NCI-H748 (cell line): ENCODE results near the gene TEPSIN.

ENCODE experiments used
- DNase-seq: peaks from one replicate; lab custom pipeline; 2025; ENCODE audit not compliant: unreplicated experiment; lab: John Stamatoyannopoulos, UW

The TEPSIN gene

DNA sequence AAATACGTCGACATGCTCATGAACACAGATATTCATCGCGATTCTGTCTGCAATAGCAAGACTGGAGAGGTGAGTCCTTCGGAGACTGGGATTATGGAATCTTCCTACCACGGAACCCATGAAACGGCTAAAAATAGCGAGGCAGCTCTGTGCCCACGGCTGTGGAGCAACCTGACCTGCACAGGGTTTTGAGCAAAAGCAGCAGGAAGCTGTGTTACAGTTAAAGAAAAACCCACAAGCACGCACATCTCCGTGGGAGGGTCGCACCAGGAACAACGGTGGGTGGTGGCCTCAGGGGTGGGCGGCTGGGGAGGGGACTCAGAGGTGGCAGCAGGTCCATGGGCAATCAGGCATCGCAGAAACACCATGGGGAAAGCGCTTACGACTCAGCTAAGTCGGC, 31.4 kb upstream of the TEPSIN start:
- DNase-seq, result no peak

- no peak for DNase-seq
These were observed 28.7 kb upstream of the TEPSIN start for GRCh38 chr17:81267390-81268067.

DNA sequence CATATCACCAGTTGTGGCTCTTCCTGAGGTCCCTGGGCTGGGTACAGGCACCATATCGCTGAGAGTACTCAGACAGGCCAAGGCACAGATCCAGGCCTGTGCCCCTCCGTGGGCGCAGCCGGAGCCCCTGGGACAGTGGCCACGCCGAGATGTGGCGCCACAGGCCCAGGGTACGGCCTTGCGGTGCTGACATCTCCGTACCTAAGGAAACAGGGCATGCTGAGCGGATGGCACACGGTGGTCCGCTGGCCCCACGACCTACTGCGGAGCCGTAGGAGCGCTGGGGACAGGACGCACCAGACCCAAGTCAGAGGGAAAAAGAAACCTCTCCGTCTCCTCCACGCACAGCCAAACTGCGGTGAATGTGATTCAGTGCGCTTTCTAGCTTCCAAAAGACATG, 26.7 kb upstream of the TEPSIN start:
- no peak for DNase-seq

GRCh38 chr17:81264640-81265039, 25.8 kb upstream of the TEPSIN start:
- DNase-seq, result no peak

DNA sequence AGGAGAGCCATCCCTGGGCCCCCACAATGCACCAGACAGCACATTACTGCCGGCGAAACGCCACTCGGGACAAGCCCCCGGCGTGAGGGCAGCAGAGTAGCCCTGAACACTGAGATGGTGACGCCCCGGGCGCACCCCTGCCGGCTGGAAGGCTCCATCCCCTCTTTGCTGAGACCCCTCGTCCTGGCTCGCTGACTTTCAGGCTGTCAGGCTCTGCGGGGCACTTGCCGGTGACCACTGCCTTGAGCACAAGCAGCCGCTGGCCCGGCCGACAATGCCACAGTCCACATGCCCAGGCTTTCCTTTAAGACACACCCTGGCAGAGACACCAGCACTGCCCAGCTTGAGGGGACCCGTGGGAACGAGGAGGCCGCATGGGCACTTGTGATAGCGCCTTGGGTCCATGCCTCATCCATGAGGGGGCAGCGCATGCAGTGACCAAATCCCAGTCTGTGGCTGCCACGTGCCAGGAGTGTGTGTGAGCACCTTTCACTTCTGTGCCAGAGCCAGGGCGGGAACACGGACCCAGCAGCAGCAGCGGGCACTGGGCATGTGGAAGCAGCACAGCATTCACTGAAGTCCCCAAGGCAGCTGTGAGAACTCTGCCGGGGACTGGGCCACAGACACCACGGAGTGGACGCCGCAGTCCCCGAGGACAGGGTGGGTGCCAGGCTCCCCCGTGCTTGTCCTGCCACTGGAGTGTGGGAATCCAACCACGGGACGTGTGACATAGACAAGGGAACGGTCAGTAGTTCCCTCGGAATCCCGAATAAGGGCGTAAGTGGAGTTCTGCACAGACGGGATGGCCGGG, 24.7 kb upstream of the TEPSIN start:
- no peak for DNase-seq

GRCh38 chr17:81261582-81262336, 22.9 kb upstream of the TEPSIN start:
- DNase-seq, result no peak

- no peak for DNase-seq
These were observed 22.2 kb upstream of the TEPSIN start for GRCh38 chr17:81261096-81261495.

DNA sequence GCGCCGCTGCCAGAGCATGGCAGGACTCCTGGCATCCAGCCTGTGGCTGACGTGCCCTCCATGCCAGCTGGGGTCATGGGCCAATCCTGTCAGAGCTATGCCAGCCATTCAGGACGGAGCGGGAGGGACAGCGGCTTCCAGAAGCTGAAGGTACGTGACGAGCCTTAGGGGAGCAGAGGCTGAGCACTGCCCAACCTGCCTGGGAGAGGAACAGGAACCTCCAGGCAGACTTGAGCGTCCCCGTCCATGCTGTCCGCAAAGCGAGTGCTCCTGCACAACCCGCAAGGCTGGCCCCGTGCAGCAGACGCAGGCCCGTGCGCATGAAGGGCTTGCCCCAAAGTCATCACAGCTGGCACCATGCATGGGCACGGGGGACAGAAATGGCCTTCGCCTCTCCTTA, 21.8 kb upstream of the TEPSIN start:
- DNase-seq, result no peak

DNA sequence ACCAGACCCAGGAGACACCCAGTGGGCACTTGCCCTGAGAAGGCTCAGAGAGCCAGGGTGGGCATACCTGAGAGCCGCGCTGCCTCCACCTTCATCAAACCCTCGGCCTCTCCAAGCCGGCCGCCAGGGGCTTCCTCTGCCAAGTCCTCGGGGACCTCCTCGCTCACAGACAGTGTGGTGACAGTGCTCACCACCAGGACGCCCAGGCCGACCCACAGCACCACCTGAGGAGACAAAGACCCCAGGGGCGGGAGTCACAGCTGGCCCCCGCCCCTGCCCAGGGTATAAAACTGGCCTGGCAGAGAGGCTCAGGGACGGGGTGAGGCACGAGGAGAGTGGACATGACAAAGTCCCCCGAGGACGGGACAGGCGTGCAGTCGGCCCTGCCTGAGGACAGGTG, 21.3 kb upstream of the TEPSIN start:
- no peak for DNase-seq

- no peak for DNase-seq
These were observed 20.3 kb upstream of the TEPSIN start for GRCh38 chr17:81259058-81259605.

DNA sequence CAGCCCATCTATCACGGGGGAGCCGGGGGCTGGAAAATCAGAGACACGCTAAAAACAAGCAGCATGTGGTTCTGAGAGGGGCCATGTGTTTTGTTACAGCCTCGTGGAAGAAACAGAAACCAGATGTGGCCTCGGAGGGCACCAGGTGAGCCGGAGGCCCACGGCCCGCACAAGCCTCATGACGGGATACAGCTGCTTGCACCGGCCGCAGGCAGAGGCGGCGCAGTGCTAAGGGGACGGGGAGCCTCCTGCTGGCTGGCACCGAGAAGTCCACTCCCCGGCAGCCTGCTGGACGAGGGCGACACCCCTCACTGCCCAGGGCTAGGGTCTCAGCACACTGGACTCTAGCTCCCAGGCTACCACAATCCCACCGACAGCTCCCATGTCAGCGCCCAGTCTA, 19.4 kb upstream of the TEPSIN start:
- no peak for DNase-seq

DNA sequence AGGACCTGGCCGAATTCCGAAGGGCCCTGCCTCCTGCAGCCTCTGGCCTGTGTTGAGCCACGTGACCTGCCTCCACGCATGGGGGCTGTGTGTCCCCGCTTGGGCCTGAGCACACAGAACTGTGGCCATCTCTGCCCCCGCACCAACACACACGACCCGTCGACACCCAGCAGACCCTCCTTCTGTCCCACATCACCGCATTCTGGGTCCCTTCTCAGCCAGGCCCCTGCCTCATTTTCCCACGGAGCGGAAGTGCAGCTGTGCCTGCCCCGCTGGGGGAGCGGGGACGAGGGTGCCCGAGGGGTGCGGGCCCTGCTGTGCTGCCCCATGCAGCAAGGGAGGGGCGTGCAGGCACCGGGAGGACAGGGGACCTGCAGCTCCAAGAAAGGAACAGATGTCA, 18.7 kb upstream of the TEPSIN start:
- no peak for DNase-seq

GRCh38 chr17:81256616-81257015, 17.8 kb upstream of the TEPSIN start:
- DNase-seq, result no peak

- peak; percentile 72 for DNase-seq
These were observed 16.3 kb upstream of the TEPSIN start for GRCh38 chr17:81254955-81255717.

GRCh38 chr17:81253358-81254131, 14.7 kb upstream of the TEPSIN start:
- peak; percentile 31 for DNase-seq

DNA sequence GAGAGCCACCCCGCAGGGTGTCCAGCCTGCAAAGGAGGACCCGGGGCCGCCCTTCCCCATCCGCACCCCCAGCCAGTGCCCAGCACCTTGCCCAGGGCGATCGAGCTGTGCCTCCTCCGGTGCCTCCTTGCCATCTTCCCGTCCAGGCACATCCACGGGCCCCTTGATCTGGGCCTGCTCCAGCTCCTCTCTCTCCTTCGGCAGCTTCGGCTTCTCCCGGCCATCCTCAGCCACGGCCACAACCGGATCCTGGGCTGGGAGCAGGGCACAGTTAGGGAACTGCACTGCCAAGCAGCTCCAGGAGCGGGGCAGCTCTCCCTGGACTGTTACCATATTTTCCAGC, 14.1 kb upstream of the TEPSIN start:
- no peak for DNase-seq

DNA sequence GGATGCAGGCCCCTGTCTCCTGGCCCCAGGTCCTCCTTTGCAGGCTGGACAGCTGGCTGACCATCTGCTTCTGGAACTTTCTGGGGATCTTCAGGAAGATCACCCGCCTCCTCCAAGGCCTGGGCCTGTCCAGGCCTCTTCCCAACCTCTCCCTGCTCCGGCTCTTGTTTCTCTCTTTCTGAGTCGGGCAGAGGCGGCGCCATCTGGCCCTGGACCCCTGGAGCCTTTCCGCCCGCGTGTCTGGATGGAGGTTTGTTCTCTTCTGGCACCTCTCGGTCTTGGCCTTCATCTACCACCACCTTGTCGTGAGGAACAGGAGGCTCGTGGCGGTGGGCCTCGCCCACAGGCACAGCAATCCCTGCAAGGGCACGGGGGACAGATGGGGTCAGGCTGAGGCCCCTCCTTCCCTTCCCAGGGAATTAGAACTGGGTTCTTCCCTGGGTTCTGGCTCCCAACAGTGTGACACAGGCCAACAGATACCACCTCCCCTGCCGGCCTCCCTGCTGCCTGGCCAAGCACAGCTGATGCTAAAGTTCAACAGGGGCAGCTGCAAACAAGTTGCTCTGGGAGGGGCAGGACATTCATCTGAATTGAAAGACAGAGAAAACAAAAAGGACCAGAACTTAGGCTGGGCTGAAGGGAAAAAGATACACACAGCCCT, 13.6 kb upstream of the TEPSIN start:
- DNase-seq, result peak; percentile 22

DNA sequence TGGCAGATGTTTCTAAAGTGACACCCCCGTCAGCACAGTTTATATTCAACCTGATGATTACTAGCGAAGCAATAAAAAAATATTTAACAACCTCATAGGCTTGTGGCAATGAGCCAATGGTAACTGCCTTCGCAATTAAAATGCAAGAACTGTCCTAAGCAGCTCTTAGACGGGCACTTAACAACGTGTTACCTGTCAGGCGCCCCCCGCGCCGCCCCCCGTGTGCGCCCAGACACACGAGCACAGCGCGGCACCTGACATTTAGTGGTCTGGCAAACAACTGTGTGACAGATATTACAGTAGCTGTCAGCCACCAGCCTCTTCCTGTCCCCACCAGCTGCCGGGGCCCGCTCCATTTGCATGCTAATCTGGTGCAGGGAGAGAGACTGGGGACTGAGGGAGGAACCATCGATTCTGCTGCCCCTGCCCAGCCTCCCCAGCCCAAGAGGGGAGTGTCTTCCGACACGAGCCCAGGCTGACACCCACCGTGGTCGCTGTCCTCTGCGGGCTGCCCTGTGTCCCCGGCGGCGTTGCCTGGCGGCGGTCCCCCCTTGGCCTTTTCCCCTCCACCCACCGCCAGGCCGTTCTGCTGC, 12.9 kb upstream of the TEPSIN start:
- peak; percentile 96 for DNase-seq

DNA sequence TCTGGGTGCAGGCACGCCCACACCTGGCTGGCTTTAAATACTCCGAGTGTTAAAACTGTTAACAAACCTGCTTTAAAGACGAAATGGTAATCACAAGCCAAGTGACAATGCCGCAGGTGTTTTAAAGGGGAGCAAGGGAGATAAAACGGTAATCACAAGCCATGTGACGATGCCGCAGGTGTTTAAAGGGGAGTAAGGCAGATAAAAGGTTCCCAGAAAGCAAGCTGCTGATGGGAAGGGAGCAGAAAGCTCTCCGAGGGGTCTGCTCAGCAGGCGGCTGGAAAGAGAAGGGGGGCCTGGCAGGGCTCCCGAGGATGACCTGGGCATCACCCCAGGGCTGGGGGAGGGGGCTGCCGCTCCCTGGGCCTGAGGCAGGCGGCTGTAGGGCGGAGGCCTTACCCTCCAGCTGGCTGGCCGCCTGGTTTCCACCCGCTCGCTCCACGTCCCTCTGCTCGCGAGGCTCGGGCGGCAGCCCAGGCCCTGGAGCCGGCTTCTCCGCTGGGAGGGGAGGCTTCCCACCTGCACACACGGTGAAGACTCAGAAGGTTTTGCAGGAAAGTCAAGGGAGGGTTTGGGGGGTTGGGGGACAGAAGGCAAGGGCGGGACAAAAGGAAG, 12.3 kb upstream of the TEPSIN start:
- peak; percentile 96 for DNase-seq
